Fibroblast of mammary gland (primary cell): Measurements from ENCODE around the gene PSMB3.

Experiments used
- DNase-seq: peaks from one replicate; pipeline ENCODE4 v3.0.0-alpha.2; 2010; ENCODE audit warnings: low read depth
- H3K4me3 ChIP-seq: 2 replicates; pipeline ENCODE4 v1.5.1; 2011; ENCODE audit warnings: low read depth, mild to moderate bottlenecking, low read length, moderate library complexity; ENCODE audit not compliant: control insufficient read depth
- TF ChIP-seq, protein P1 (sequence below): conservative IDR thresholded peaks from 2 replicates; pipeline ENCODE4 v1.5.1; 2011; ENCODE audit warnings: low read depth, low read length, inconsistent platforms; ENCODE audit not compliant: control insufficient read depth, insufficient read depth

The PSMB3 gene

DNA sequence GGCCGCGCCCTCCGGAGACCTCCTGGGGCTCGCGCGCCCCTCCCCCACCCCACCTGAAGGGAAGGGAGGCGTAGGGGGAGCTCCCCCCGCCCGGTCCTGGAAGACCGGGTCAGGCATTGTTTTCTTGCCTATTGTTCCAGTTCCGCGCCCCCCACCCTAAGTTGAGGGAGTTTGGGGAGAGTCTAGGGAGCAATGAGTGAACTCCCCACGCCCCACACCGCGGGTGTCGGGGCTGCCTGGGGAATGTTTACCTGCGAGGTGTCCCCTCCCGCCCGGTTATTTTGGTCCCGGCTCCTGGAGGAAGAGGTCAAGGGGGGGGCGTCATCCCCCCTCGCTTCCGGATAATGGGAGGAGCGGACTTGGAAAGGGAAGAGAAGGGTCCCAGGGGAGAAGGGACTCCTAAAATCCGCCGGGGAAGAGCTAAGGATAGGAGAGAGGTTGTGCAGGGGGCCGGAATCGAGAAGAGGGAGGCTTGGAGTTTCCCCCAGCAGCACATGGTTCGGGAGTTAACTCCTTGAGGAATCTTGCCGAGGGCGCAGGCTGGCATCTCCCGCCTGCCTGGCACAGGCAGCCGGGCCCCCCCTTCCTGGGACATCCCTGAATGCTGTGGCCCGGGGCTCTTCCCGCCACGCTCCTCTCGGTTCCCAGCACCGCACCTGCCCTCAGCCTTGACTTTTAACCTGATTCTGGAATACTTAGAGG is 46.6 kb upstream of the PSMB3 start:
- peak; percentile 50 for DNase-seq
- TF ChIP-seq, protein P1, sequence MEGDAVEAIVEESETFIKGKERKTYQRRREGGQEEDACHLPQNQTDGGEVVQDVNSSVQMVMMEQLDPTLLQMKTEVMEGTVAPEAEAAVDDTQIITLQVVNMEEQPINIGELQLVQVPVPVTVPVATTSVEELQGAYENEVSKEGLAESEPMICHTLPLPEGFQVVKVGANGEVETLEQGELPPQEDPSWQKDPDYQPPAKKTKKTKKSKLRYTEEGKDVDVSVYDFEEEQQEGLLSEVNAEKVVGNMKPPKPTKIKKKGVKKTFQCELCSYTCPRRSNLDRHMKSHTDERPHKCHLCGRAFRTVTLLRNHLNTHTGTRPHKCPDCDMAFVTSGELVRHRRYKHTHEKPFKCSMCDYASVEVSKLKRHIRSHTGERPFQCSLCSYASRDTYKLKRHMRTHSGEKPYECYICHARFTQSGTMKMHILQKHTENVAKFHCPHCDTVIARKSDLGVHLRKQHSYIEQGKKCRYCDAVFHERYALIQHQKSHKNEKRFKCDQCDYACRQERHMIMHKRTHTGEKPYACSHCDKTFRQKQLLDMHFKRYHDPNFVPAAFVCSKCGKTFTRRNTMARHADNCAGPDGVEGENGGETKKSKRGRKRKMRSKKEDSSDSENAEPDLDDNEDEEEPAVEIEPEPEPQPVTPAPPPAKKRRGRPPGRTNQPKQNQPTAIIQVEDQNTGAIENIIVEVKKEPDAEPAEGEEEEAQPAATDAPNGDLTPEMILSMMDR: no peak
- peak overlapping the region; percentile 75 for H3K4me3 ChIP-seq

DNA sequence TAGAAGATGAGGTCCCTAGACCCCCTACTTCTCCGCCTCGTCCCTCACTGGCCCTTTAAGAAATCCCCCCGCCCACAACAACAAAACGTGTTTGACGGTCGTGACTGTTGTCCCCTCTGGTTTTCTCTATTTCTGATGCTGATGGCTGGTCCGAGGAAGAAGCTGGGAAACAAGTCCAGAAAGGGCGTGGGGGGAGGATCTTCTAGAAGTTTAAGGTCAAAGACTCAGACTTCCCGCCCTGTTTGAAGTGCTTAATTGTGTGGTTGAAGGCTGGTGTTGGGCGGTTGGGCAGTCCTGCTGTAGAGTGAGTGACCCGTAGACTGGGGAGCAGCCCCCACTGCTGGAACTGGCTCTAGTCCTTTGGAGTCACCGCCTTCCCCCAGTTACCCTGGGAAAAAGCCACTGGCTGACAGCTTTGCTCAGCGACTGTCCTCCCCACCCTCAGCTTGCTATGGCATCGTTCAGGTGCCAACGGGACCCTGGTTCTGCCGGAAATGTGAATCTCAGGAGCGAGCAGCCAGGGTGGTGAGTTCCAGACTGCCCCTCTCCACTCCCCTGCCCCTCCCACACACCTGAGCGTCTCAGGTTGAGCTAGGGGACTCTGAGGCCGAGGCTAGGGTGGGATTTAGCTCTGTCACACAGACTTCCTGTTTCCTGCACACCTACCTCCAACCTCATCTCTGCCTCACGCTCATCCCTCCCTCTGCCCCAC is 45.9 kb upstream of the PSMB3 start:
- TF ChIP-seq, protein P1: no peak
- peak; percentile 18 for DNase-seq
- H3K4me3 ChIP-seq: peak overlapping the region; percentile 75

DNA sequence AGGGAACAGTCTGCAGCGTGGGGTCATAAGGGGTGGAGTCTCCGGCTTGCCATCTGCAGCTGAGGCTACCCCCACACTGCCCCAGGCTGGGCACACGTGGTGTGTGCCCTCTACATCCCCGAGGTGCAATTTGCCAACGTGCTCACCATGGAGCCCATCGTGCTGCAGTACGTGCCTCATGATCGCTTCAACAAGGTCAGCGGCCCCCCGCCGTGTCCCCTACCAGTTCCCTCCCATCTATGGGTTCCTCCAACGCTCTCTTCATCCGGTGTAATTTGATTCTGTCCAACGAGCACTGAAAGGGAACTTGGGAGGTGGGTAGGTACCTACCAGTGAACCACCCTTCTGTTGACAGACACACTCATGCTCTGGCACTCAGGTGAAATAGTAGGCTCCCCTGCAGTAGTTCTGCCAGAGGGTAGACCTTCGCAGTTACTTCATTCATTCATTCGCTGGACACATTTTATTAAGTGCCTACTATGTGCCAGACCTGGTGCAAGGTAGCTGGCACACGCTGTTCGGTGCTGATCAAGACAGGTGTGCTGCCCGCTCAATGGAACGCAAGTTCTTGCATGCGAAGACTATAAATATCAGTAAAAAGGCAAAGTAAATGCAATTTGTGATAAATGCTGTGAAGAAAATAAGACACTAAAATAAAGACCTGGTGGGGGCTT is 44.7 kb upstream of the PSMB3 start:
- TF ChIP-seq, protein P1: no peak
- no peak overlapping the region for H3K4me3 ChIP-seq
- DNase-seq: no peak

DNA sequence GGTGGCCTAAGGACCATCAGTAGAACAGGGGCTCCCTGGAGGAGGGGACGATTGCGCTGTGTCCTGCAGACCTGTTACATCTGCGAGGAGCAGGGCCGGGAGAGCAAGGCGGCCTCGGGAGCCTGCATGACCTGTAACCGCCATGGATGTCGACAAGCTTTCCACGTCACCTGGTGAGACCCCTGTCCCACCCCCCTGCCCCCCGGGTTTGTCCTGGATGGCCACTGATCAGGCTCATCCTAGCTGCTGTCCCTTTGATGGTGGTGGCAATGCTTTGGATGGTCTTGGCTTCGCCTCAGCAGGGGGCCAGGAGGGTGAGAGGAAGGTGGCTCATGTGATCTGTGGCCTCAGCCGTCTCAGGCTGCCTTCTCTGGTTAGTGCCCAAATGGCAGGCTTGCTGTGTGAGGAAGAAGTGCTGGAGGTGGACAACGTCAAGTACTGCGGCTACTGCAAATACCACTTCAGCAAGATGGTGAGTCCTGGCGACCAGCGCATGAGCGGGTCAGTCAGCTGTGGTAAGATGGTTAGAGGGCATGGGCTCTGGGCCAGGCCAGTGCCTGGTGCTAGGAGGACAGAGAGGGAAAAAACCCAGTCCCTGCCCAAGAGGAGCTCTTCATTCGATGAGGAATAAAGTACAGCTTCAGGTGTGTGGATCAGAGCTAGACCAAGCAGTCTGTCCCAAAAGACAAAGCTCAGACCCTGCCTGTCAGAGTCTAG is 43.3 kb upstream of the PSMB3 start:
- no peak for DNase-seq
- TF ChIP-seq, protein P1: no peak

DNA sequence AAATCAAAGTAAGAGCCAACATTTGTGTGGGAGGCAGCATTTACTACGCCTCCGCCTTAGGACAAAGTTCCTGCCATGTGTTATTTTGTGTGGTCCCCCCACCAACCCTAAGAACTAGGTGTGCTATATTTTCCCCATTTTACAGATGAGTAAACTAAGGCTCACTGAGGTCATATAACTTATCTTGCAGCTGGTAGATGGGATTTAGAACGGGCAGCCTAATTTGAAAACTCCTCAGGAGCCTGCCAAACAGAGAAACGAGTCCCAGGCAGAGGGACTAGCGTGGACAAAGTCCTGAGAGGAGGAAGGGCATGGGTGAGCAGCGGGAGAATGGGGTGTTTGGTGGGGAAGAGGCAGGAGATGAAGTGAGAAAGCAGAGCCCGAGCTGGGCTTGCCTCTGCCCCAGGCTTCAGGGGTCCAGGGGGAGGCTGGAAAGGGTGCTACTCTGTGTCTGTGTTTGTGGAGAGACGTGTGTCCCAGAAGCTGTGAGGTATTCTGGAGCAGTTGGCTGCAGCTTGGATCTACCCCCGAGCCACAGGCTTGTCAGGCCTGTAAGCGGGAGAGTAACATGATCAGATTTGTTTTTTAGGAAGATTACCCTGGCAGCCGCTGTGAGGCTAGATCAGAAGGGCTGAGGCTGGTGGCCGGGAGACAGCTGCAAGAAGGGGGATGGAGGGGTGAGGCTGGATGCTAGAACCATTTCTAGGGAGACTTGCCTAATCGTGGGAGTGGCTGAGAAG is 42.5 kb upstream of the PSMB3 start:
- no peak for DNase-seq
- TF ChIP-seq, protein P1: no peak

More for the DNA sequence above, 43.3 kb upstream of the PSMB3 start:
- H3K4me3 ChIP-seq: no peak overlapping the region

DNA sequence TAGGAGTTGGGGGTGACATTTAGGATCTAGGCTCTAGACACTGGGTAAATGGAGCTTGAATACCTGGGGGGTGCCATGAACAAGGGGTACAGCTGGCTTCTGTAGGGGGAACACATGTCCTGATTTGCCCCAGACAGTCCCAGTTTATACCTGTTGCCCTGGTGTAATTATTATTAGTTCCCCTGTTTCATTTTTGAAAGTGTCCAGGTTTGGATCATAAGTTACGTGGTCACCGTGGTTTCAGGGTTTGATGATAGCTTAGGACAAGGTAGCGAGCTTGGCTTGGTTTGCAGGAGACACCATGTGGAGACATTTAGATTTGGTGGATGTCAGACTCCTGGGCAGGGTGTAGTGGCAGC is 42.0 kb upstream of the PSMB3 start:
- TF ChIP-seq, protein P1: no peak
- DNase-seq: no peak
- H3K4me3 ChIP-seq: no peak overlapping the region

More for the DNA sequence above, 42.5 kb upstream of the PSMB3 start:
- no peak overlapping the region for H3K4me3 ChIP-seq
